KG1 (cell line): ENCODE data around the gene PKNOX2.

Experiments
- DNase-seq: peaks from one replicate; lab custom pipeline; 2025; lab: John Stamatoyannopoulos, UW

Gene PKNOX2

GRCh38 chr11:125364121-125364826 lies 199.7 kb downstream of the PKNOX2 start:
- DNase-seq, result no peak

- DNase-seq, result no peak
Observed at GRCh38 chr11:125365196-125365931, 200.8 kb downstream of the PKNOX2 start.

- DNase-seq, result no peak
Observed at GRCh38 chr11:125367710-125368109, 203.2 kb downstream of the PKNOX2 start.

GRCh38 chr11:125368757-125369156 lies 204.2 kb downstream of the PKNOX2 start:
- no peak for DNase-seq

GRCh38 chr11:125369808-125370207 lies 205.3 kb downstream of the PKNOX2 start:
- no peak for DNase-seq

- no peak for DNase-seq
Observed at GRCh38 chr11:125370561-125371389, 206.2 kb downstream of the PKNOX2 start.

- DNase-seq, result no peak
Observed at GRCh38 chr11:125371431-125371935, 206.9 kb downstream of the PKNOX2 start.

GRCh38 chr11:125372088-125372487 lies 207.5 kb downstream of the PKNOX2 start:
- DNase-seq, result no peak

GRCh38 chr11:125372911-125373310 lies 208.4 kb downstream of the PKNOX2 start:
- DNase-seq, result no peak

- no peak for DNase-seq
Observed at GRCh38 chr11:125373426-125374391, 209.2 kb downstream of the PKNOX2 start.

- DNase-seq, result no peak
Observed at GRCh38 chr11:125374398-125374797, 209.8 kb downstream of the PKNOX2 start.

- no peak for DNase-seq
Observed at GRCh38 chr11:125375146-125375545, 210.6 kb downstream of the PKNOX2 start.

- no peak for DNase-seq
Observed at GRCh38 chr11:125376117-125376516, 211.6 kb downstream of the PKNOX2 start.

- DNase-seq, result no peak
Observed at GRCh38 chr11:125376856-125377255, 212.3 kb downstream of the PKNOX2 start.

GRCh38 chr11:125378083-125378482 lies 213.5 kb downstream of the PKNOX2 start:
- DNase-seq, result no peak

GRCh38 chr11:125378571-125378970 lies 214.0 kb downstream of the PKNOX2 start:
- DNase-seq, result no peak

GRCh38 chr11:125379565-125379964 lies 215.0 kb downstream of the PKNOX2 start:
- DNase-seq, result no peak

GRCh38 chr11:125379981-125380380 lies 215.4 kb downstream of the PKNOX2 start:
- DNase-seq, result no peak

GRCh38 chr11:125380756-125381445 lies 216.3 kb downstream of the PKNOX2 start:
- no peak for DNase-seq

GRCh38 chr11:125381499-125382044 lies 217.0 kb downstream of the PKNOX2 start:
- no peak for DNase-seq
